GM08714 (cell line): ENCODE results near the gene MRPL36.
"Not testable (repeated sequence)": the region's sequence is repeated elsewhere in the genome, so short reads cannot be mapped to it uniquely, and the experiment has no call there.

Experiments
- H3K4me3 ChIP-seq: fragments of 200-500 bp; sonication (Bioruptor generic); 2 replicates; pipeline ENCODE4 v1.5.1; 2014; ENCODE audit warnings: mild to moderate bottlenecking, low read length, inconsistent platforms
- ZNF274 ChIP-seq: IDR thresholded peaks from 2 replicates; pipeline ENCODE4 v1.6.1; 2012; ENCODE audit warnings: mild to moderate bottlenecking, low read depth, low read length

MRPL36 gene

GRCh38 chr5:1791176-1791575, 8.5 kb downstream of the MRPL36 start:
- no peak overlapping the region for H3K4me3 ChIP-seq
- no peak for TF ChIP-seq ZNF274

- no peak overlapping the region for H3K4me3 ChIP-seq
- no peak for TF ChIP-seq ZNF274
Measured at GRCh38 chr5:1789834-1790471, 9.7 kb downstream of the MRPL36 start.

GRCh38 chr5:1789438-1789833, 10.2 kb downstream of the MRPL36 start:
- not testable (repeated sequence) for H3K4me3 ChIP-seq

- no peak overlapping the region for H3K4me3 ChIP-seq
- no peak for TF ChIP-seq ZNF274
Measured at GRCh38 chr5:1788828-1789227, 10.8 kb downstream of the MRPL36 start.

- H3K4me3 ChIP-seq, result no peak overlapping the region
- TF ChIP-seq ZNF274, result no peak
Measured at GRCh38 chr5:1788200-1788599, 11.4 kb downstream of the MRPL36 start.

GRCh38 chr5:1787472-1788047, 12.1 kb downstream of the MRPL36 start:
- TF ChIP-seq ZNF274, result no peak
- no peak overlapping the region for H3K4me3 ChIP-seq

- TF ChIP-seq ZNF274, result no peak
Measured at GRCh38 chr5:1786621-1787471, 12.8 kb downstream of the MRPL36 start.

GRCh38 chr5:1785984-1786383, 13.7 kb downstream of the MRPL36 start:
- no peak overlapping the region for H3K4me3 ChIP-seq
- TF ChIP-seq ZNF274, result no peak

More at GRCh38 chr5:1786621-1787471, 12.8 kb downstream of the MRPL36 start:
- no peak overlapping the region for H3K4me3 ChIP-seq

GRCh38 chr5:1785062-1785461, 14.6 kb downstream of the MRPL36 start:
- no peak for TF ChIP-seq ZNF274
- H3K4me3 ChIP-seq, result no peak overlapping the region

GRCh38 chr5:1784197-1785050, 15.2 kb downstream of the MRPL36 start:
- TF ChIP-seq ZNF274, result no peak
- no peak overlapping the region for H3K4me3 ChIP-seq

GRCh38 chr5:1783216-1783554, 16.5 kb downstream of the MRPL36 start:
- no peak overlapping the region; the same call in 1 of the 2 replicates for H3K4me3 ChIP-seq
- TF ChIP-seq ZNF274, result no peak

- peak overlapping the region; percentile 2; the same call in 1 of the 2 replicates for H3K4me3 ChIP-seq
- no peak for TF ChIP-seq ZNF274
Measured at GRCh38 chr5:1782385-1783215, 17.0 kb downstream of the MRPL36 start.

- no peak overlapping the region; the same call in 1 of the 2 replicates for H3K4me3 ChIP-seq
- no peak for TF ChIP-seq ZNF274
Measured at GRCh38 chr5:1781726-1782384, 17.8 kb downstream of the MRPL36 start.

GRCh38 chr5:1781107-1781506, 18.5 kb downstream of the MRPL36 start:
- H3K4me3 ChIP-seq, result no peak overlapping the region
- TF ChIP-seq ZNF274, result no peak
